Caco-2 (cell line): ENCODE data around the gene SH3BGRL2. TPM values are rescaled to one million over a fixed set of nuclear protein-coding genes. Genes with fewer than 3 reads are reported as not detected.

Source experiments
- BruUV-seq: library from RNA; stranded (reverse); fragments of 400-500 nt; replicated peaks from 2 replicates; lab custom pipeline; 2021; lab: Mats Ljungman, UMichigan
- CTCF ChIA-PET: fragments of 300-600 bp; sonication (Branson Sonifier 250); formaldehyde crosslinking; loops from one replicate; lab custom pipeline; 2022; ENCODE audit warnings: antibody characterized with exemption; lab: Charles Lee
- POLR2A ChIA-PET: fragments of 300-600 bp; sonication (Branson Sonifier 250); formaldehyde crosslinking; loops from one replicate; lab custom pipeline; 2022; ENCODE audit warnings: antibody characterized with exemption; lab: Charles Lee
- DNase-seq, 2 experiments: peaks; one replicate each; pipeline versions ENCODE4 v3.0.0 to v3.0.0-alpha.2; 2020 to 2022
- H3K27me3 ChIP-seq: replicated peaks from 2 replicates; pipeline ENCODE4 v1.6.0; 2011; ENCODE audit warnings: low read length; ENCODE audit not compliant: control insufficient read depth, insufficient read depth
- H3K36me3 ChIP-seq: 2 replicates; pipeline ENCODE4 v1.5.1; 2011; ENCODE audit warnings: low read length; ENCODE audit not compliant: control insufficient read depth, insufficient read depth
- H3K4me1 ChIP-seq: fragments of 250-450 bp; sonication (Bioruptor Pico); 2 replicates; pipeline ENCODE4 v1.5.1; 2020; ENCODE audit warnings: mild to moderate bottlenecking
- H3K4me3 ChIP-seq: 2 replicates; pipeline ENCODE4 v1.5.1; 2011; ENCODE audit warnings: low read depth, mild to moderate bottlenecking, control low read depth, low read length
- H3K9me3 ChIP-seq: fragments of 250-450 bp; sonication (Bioruptor Pico); 2 replicates; pipeline ENCODE4 v1.5.1; 2020; ENCODE audit warnings: mild to moderate bottlenecking, moderate library complexity
- H3K27ac Mint-ChIP-seq: one replicate; pipeline ENCODE4 v1.8.0; 2022; ENCODE audit warnings: mixed read lengths; ENCODE audit not compliant: unreplicated experiment
- H3K27me3 Mint-ChIP-seq: one replicate; pipeline ENCODE4 v1.8.0; 2022; ENCODE audit warnings: mixed read lengths; ENCODE audit not compliant: insufficient read depth, unreplicated experiment
- H3K36me3 Mint-ChIP-seq: one replicate; pipeline ENCODE4 v1.8.0; 2022; ENCODE audit warnings: mild to moderate bottlenecking, mixed read lengths; ENCODE audit not compliant: insufficient read depth, unreplicated experiment
- H3K4me1 Mint-ChIP-seq: one replicate; pipeline ENCODE4 v1.8.0; 2022; ENCODE audit warnings: low read depth, mixed read lengths; ENCODE audit not compliant: unreplicated experiment
- H3K4me3 Mint-ChIP-seq: one replicate; pipeline ENCODE4 v1.8.0; 2022; ENCODE audit warnings: mild to moderate bottlenecking, moderate library complexity, mixed read lengths; ENCODE audit not compliant: unreplicated experiment
- H3K9me3 Mint-ChIP-seq: one replicate; pipeline ENCODE4 v1.8.0; 2022; ENCODE audit warnings: mixed read lengths; ENCODE audit not compliant: unreplicated experiment
- intact Hi-C: fragments of 100-400 bp; cut with micrococcal nuclease; formaldehyde crosslinking; loops from one replicate; pipeline ENCODE4 v1.10.0; 2022; ENCODE audit not compliant: unreplicated experiment
- total RNA-seq: library from RNA; stranded (reverse); gene quantifications from 2 replicates; pipeline ENCODE4 v1.2.3, GENCODE V29; 2022
- TF ChIP-seq, protein P1 (sequence below), 2 experiments: fragments of 200-600 bp in 1 of 2; IDR thresholded peaks; 1 replicate in 1 of 2; 2 replicates in 1 of 2; pipeline versions ENCODE4 v1.5.1 to v1.8.0; 2011 to 2022; ENCODE audit warnings: antibody characterized with exemption in 1 of 2, control low read depth in 1 of 2, inconsistent platforms in 1 of 2, low read depth in 1 of 2, low read length in 1 of 2, mild to moderate bottlenecking in 1 of 2, moderate library complexity in 1 of 2; ENCODE audit not compliant: insufficient read depth in 1 of 2, severe bottlenecking in 1 of 2, unreplicated experiment in 1 of 2

SH3BGRL2 gene
- total RNA-seq, 1 experiment from 2014 or later = 102 TPM

DNA sequence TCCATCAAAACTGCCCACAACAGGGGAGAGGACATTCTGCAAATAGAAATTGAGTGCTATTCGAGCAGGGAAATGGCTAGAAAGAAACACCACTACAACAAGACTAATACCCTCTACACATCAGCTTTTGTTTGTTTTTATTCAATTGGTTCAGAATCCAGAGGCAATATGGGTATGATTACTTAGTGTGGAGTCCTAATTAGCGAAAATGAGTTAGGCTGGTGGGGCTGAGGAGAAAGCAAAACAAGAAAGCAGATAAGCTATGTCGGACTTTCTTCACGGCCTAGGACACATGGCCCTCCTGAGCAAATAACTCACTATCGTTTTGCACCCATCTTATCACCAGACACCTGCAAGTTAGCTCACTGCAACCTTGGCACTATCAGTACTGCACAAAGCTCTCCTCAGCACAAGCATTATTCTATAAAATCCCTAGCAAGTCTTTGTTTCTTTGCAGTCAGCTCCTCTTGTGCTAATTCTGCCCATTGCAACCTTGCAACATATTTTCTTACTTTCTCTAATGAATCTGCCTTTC, 31.3 kb upstream of the SH3BGRL2 start:
- TF ChIP-seq, protein P1, sequence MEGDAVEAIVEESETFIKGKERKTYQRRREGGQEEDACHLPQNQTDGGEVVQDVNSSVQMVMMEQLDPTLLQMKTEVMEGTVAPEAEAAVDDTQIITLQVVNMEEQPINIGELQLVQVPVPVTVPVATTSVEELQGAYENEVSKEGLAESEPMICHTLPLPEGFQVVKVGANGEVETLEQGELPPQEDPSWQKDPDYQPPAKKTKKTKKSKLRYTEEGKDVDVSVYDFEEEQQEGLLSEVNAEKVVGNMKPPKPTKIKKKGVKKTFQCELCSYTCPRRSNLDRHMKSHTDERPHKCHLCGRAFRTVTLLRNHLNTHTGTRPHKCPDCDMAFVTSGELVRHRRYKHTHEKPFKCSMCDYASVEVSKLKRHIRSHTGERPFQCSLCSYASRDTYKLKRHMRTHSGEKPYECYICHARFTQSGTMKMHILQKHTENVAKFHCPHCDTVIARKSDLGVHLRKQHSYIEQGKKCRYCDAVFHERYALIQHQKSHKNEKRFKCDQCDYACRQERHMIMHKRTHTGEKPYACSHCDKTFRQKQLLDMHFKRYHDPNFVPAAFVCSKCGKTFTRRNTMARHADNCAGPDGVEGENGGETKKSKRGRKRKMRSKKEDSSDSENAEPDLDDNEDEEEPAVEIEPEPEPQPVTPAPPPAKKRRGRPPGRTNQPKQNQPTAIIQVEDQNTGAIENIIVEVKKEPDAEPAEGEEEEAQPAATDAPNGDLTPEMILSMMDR (IDR thresholded peaks at IDR 0.05; ENCODE audit: insufficient read depth in 1 of 2, low read depth in 1 of 2, low read length in 1 of 2, severe bottlenecking in 1 of 2, unreplicated experiment in 1 of 2) = no peak
- no peaks in the 10 kb centered on the region for H3K27me3 Mint-ChIP-seq
- no peak overlapping the region for H3K4me3 Mint-ChIP-seq
- H3K27ac Mint-ChIP-seq = peak overlapping the region; percentile 67
- DNase-seq = no peak
- H3K4me3 ChIP-seq = no peak overlapping the region
- no peaks in the 10 kb centered on the region for H3K27me3 ChIP-seq
- peaks cover 53% of the 10 kb centered on the region for H3K4me1 ChIP-seq
- H3K9me3 Mint-ChIP-seq = peaks cover 10% of the 10 kb centered on the region
- peaks cover 13% of the 10 kb centered on the region for H3K36me3 Mint-ChIP-seq
- no peaks in the 10 kb centered on the region for H3K36me3 ChIP-seq
- BruUV-seq = no TSS peak
- ChIA-PET POLR2A (no interaction called here), CTCF (no interaction called here)
- H3K9me3 ChIP-seq = no peaks in the 10 kb centered on the region
- intact Hi-C loops = no loop called here
- peaks cover 39% of the 10 kb centered on the region for H3K4me1 Mint-ChIP-seq

DNA sequence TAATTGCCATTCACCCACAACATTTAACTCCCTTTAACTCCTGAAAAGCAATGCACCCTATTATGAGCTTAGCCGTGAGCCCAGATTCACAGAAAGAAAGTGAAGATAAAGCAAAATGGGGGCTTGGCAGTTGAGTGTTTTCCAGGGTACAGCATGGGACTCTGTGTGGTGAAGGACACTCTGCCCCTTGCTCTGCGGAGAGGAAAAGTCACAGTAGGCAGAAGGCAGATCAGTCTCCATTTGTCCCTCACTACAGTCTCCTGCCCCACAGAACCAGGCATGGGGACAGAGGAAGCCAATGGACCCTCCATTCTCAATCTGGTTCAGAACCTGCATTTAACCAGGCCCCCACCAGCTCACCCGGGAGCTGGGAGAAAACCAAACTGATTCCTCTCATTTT, 30.8 kb upstream of the SH3BGRL2 start:
- intact Hi-C loops = no loop called here
- Mint-ChIP-seq H3K27me3 (no peaks in the 10 kb centered on the region), H3K4me3 (no peak overlapping the region), H3K36me3 (peaks cover 13% of the 10 kb centered on the region), H3K27ac (peak overlapping the region; percentile 67), H3K4me1 (peaks cover 41% of the 10 kb centered on the region), H3K9me3 (peaks cover 10% of the 10 kb centered on the region)
- TF ChIP-seq, protein P1 (IDR thresholded peaks at IDR 0.05; ENCODE audit: insufficient read depth in 1 of 2, low read depth in 1 of 2, low read length in 1 of 2, severe bottlenecking in 1 of 2, unreplicated experiment in 1 of 2) = no peak
- DNase-seq = no peak
- no TSS peak for BruUV-seq
- Histone ChIP-seq H3K27me3 (no peaks in the 10 kb centered on the region), H3K9me3 (no peaks in the 10 kb centered on the region), H3K4me3 (no peak overlapping the region), H3K4me1 (peaks cover 58% of the 10 kb centered on the region), H3K36me3 (no peaks in the 10 kb centered on the region)
- CTCF ChIA-PET = no interaction called here
- POLR2A ChIA-PET = interaction anchor here (0.7 kb wide), 1 partner anchor 26 kb away, joined by 3 read pairs; no protein-coding TSS in a partner anchor

DNA sequence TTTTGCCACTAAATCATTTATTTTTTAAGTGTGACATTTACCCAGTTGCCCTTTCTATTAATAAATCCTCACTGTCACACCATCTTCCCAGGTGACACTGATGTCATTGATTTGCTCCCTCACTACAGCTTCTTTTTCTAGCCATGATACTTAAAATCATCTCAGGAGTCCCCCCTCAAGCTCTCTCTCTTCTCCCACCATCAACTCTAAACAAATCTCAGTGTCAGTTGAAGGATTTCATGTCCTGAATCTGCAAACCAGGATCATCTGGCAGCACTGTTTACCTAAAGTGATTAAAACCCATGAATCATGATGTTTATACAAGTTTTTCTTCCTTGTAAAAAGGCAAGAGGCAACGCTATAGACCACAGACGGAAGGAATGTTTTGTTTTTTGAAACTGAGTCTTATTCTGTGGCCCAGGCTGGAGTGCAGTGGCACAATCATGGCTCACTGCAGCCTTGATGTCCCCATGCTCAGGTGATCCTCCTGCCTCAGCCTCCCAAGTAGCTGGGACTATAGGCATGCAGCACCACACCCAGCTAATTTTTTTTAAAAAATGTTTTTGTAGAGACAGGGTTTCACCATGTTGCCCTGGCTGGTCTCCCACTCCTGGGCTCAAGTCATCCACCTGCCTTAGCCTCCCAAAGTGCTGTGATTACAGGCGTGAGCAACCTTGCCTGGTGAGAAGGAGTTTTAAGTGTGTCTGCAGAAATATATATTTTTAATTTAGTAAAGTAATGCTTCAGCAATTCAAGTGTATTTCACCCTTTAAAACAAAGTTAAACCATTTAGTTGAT, 30.1 kb upstream of the SH3BGRL2 start:
- Mint-ChIP-seq H3K27ac (peak overlapping the region; percentile 67), H3K4me3 (peak overlapping the region; percentile 19), H3K27me3 (no peaks in the 10 kb centered on the region), H3K36me3 (peaks cover 13% of the 10 kb centered on the region), H3K9me3 (peaks cover 10% of the 10 kb centered on the region), H3K4me1 (peaks cover 41% of the 10 kb centered on the region)
- H3K36me3 ChIP-seq = no peaks in the 10 kb centered on the region
- POLR2A ChIA-PET = interaction anchor here (0.7 kb wide), 1 partner anchor 27 kb away, joined by 3 read pairs; no protein-coding TSS in a partner anchor
- H3K4me1 ChIP-seq = peaks cover 65% of the 10 kb centered on the region
- intact Hi-C loops = no loop called here
- TF ChIP-seq, protein P1 (IDR thresholded peaks at IDR 0.05; ENCODE audit: insufficient read depth in 1 of 2, low read depth in 1 of 2, low read length in 1 of 2, severe bottlenecking in 1 of 2, unreplicated experiment in 1 of 2) = no peak
- DNase-seq = peak in 1 of 2 experiments; percentile 24
- no peaks in the 10 kb centered on the region for H3K27me3 ChIP-seq
- no peaks in the 10 kb centered on the region for H3K9me3 ChIP-seq
- no peak overlapping the region for H3K4me3 ChIP-seq
- CTCF ChIA-PET = no interaction called here
- BruUV-seq = no TSS peak
